ENCODE data around the gene DPH1.

GRCh38 chr17:2020721-2021120, 9.2 kb upstream of the DPH1 start:
- TF ChIP-seq POLR2A (IDR thresholded peaks at IDR 0.05), result no peak
- TF ChIP-seq CTCF (IDR thresholded peaks at IDR 0.05), result no peak
